HG03378 (cell line): ENCODE data around the gene AUTS2.

Source experiments
- ATAC-seq: cut with Tn5 transposase; IDR thresholded peaks from one replicate; pipeline ENCODE4 v1.9.1; 2021; ENCODE audit warnings: mild to moderate bottlenecking, moderate library complexity; ENCODE audit not compliant: unreplicated experiment

AUTS2 gene

GRCh38 chr7:70596598-70596913, 998.3 kb downstream of the AUTS2 start:
- ATAC-seq, result no peak

GRCh38 chr7:70597066-70597465, 998.8 kb downstream of the AUTS2 start:
- ATAC-seq, result no peak

- no peak for ATAC-seq
Observed at GRCh38 chr7:70598976-70599375, 1000.7 kb downstream of the AUTS2 start.

GRCh38 chr7:70599446-70600190, 1001.3 kb downstream of the AUTS2 start:
- no peak for ATAC-seq

DNA sequence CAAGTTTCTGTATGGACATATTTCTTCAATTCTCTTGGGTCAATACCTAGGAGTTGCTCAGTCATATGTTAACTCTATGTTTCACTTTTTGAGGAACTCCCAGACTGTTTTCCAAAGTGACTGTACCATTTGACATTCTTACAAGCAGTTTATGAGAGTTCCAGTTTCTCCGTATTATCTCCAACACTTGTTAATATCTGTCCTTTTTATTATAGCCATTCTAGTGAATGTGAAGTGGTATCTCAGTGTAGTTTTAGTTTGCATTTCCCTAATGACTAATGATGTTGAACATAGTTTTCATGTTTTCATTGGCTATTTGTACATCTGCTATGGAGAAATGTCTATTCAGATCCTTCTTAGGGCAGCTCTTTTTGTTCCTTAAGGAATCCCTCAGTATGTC, 1002.7 kb downstream of the AUTS2 start:
- no peak for ATAC-seq

DNA sequence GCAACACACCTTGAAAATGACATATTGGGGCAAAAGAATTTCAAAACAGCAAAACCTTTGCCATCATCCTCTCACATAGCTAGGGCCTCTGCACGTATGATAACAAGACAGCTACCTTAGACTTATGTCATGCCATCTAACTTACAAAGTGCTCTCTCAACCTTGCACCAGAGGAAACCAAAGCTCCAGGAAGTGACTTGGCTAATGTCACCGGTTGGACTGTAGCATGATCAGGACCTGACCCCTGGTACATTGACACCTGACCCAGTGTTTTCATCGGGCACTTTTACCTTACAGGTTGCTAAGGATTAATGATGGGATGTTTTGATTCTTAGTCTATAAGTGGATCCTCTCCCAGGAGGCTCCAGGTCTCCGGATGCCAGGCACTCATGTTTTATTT, 1003.8 kb downstream of the AUTS2 start:
- no peak for ATAC-seq

- no peak for ATAC-seq
Observed at GRCh38 chr7:70607281-70607680, 1009.0 kb downstream of the AUTS2 start.

GRCh38 chr7:70607759-70608158, 1009.5 kb downstream of the AUTS2 start:
- no peak for ATAC-seq

DNA sequence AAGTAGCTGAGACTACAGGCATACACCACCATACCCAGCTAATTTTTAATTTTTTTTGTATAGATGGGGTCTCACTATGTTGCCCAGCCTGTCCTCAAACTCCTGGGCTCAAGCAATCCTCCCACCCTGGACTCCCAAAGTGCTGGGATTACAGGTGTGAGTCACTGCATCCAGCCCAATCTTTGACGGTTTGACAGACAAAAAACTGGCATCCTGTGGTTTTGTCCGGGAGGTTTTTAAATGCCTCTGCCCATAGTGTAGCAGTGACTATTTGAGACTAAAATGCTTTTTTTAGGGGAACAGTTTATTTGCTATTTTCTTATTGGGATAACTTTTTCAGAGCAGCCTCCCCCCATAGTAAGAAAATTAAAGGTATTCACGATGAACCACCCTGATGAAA, 1010.0 kb downstream of the AUTS2 start:
- no peak for ATAC-seq

- no peak for ATAC-seq
Observed at GRCh38 chr7:70612811-70613210, 1014.5 kb downstream of the AUTS2 start.

DNA sequence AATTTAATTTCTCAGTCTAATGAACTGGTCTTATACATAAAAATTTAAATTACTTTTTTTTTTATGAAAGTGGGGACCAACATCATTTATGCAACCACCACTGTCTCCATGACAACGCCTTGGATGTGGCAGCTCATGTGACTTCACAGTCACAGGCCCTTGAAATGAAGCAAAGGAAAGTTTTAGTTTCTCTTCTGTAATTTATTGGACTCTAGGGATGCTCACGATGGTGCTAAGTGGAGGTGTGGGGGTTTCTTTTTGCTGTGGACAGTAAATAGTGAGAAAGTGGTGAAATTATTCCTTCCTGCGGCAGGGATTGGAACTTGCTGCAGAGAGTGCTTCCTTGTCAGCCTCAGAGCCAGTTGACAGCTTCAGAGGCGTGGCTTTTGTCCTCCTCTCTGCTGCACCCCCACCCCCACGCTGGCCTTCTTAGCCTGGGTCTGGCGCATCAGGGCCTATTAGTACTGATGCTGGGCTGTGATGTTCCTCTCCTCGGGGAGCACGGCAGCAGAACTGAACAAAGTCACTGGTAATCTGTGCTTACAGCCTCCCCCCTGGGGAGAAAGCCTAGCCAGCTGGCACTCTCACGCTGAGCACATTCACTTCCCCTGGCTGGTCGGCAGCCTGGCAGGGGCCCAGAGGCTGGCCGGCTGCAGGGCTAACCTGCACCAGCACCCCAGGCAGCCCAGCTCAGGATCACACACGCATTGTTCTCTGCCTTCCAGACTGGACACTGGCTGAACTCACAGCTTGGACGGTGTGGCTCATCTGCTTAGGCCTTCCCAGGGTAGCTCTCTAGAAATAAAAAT, 1016.2 kb downstream of the AUTS2 start:
- peak; percentile 62 for ATAC-seq

- no peak for ATAC-seq
Observed at GRCh38 chr7:70615066-70615606, 1016.9 kb downstream of the AUTS2 start.

DNA sequence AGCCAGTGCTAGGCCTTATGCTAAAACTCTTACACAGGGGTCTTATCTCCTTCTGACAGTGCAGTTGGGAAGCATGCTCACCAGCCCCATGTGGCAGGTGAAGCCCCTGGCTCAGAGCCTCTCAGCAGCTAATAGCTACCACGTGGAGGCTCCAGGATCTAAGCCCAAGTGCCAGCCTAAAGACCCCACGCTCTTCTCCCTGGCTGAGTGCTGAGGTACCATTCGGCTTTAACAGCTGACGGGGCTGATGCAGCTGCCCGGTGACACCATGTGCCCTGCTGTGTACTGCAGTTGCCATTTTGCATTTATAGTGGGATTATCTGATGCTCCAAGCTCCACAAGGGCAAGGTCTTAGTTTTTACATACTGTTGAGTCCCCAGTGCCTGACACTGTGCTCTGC, 1017.9 kb downstream of the AUTS2 start:
- no peak for ATAC-seq

- ATAC-seq, result no peak
Observed at GRCh38 chr7:70616821-70617220, 1018.5 kb downstream of the AUTS2 start.

DNA sequence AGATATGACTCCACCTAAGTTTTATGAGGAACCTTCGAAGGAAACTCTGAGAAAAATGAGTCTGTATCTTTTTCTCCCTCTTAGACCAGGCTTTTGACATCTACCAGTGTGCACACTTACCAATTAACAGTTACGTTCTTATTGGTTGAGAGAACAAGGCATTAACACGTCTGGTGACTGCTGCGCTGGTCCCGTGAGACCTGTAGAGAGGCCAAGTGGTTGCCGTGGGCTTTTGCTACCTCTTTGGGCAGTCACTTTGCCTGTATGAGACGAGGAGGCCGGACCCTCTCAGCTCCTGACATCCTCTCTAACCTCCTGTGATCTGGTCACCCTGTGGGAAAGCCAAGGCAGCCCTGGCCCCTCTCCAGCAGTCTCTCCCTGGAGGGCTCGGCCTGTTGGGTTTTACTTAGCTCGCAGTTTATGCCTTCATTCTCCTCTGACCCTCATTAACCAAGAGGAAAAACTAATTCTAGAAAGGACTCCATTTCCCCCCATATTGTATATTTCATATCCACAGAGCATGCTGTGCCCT, 1019.8 kb downstream of the AUTS2 start:
- ATAC-seq, result no peak

DNA sequence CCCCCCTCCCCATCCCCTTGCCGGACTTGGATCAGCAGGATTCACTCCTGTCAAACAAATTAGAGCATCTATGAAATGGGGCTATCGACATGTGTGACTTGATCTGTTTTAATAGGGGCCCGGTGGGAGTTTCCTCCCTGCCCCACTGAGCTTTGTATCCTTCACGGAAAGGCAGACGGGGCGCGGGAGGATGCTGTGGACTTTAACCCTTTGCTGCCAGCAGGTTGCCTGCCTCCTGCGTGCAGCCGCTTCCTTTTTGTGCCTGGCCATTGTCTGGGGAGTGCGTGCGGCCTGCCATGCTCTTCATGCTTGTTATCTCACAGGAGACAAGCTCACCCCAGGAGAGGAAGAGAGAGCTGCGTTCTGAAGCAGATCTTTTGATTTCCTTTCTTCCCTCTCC, 1020.9 kb downstream of the AUTS2 start:
- no peak for ATAC-seq

- no peak for ATAC-seq
Observed at GRCh38 chr7:70619659-70620058, 1021.4 kb downstream of the AUTS2 start.

- ATAC-seq, result no peak
Observed at GRCh38 chr7:70620333-70621055, 1022.2 kb downstream of the AUTS2 start.

DNA sequence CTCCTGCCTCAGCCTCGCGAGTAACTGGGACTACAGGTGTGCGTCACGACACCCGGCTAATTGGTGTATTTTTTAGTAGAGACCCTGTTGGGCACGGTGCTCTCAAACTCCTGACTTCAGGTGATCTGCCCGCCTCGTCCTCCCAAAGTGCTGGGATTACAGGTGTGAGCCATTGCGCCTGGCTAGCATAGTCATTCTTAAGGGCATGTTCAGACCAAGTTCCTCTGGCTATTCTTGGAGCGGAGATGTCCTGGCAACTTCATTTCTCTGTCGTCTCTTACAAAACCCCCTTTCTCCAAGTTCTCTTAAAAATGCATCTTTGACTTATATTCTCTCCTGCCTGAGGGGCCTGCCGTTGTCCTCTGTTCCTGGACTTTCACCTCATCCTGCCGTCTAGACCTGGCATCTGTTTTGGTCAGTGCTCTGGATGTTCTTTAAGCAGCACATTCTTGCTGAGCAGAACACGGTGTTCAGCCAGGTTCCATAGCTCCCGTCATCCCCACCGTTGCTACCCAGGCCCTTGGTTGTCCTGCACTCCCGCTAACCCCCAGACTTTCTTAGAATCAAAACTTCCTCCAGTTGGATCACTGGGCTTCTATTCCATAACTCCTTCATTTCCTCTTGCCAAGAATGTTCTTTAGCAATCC, 1023.8 kb downstream of the AUTS2 start:
- ATAC-seq, result no peak

DNA sequence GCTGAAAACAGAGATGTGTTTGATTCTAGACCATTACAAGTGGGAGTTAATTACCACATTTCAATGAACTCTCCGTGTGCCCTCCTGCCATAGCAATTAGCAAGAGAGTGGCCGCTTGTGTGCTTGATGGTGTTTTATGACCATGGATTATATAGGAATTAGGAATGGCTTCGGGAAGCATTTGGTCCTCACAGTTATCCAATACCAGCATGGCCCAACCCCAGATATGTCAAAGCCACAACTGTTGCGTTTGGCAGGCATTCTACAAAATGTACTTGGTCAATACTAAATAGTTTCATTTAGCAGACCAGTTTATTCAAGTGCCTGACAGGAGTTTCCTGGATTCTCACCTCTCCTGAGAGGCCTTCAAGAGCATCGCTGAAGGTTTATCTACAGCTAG, 1024.7 kb downstream of the AUTS2 start:
- ATAC-seq, result no peak
